GM19324 (cell line): ENCODE measurements around the gene UBALD1.

Source experiments
- ATAC-seq: cut with Tn5 transposase; IDR thresholded peaks from one replicate; pipeline ENCODE4 v1.9.1; 2021; ENCODE audit warnings: mild to moderate bottlenecking, moderate library complexity; ENCODE audit not compliant: unreplicated experiment, low FRiP score

UBALD1 gene

GRCh38 chr16:4564661-4565267 lies 49.9 kb downstream of the UBALD1 start:
- no peak for ATAC-seq

- ATAC-seq = no peak
Measured at GRCh38 chr16:4561596-4561995, 53.1 kb downstream of the UBALD1 start.
